Measurements from ENCODE around the gene EEFSEC. TPM values are rescaled to one million over a fixed set of nuclear protein-coding genes. Genes with fewer than 3 reads are reported as not detected.

Gene EEFSEC
- total RNA-seq, 1 experiment from 2014 or later: 15.4 TPM

- Histone ChIP-seq H3K36me3 (ENCODE audit: control insufficient read depth, insufficient read depth, low read length) (no peaks in the 10 kb centered on the region), H3K4me3 (ENCODE audit: low read depth in 2 of 2, low read length in 2 of 2) (no peak overlapping the region), H3K4me1 (ENCODE audit: control insufficient read depth, insufficient read depth, low read length) (no peaks in the 10 kb centered on the region), H3K9me3 (ENCODE audit: control insufficient read depth, insufficient read depth, low read depth, low read length) (0 out of 2 replicates have a peak, but pooled peaks cover 3% of the 10 kb centered on the region), H3K27me3 (ENCODE audit: control insufficient read depth, insufficient read depth, low read length) (no peaks in the 10 kb centered on the region), H3K27ac (ENCODE audit: low read length) (no peak overlapping the region)
- ChIA-PET CTCF (no interaction called here), POLR2A (no interaction called here)
- TF ChIP-seq CTCF (IDR thresholded peaks at IDR 0.05) (no peak), SIN3A (IDR thresholded peaks at IDR 0.05; ENCODE audit: borderline replicate concordance, insufficient read depth, low read depth, low read length) (no peak), REST (IDR thresholded peaks at IDR 0.05; ENCODE audit: insufficient read depth in 1 of 2, low read depth in 2 of 2, low read length in 1 of 2) (no peak), TCF7L2 (IDR thresholded peaks at IDR 0.05; ENCODE audit: low read depth, low read length) (no peak), POLR2AphosphoS5 (IDR thresholded peaks at IDR 0.05; ENCODE audit: low read depth, low read length) (no peak)
- ATAC-seq (no peak), DNase-seq (ENCODE audit: low read depth, low spot score) (no peak)
- intact Hi-C loops (cut with micrococcal nuclease; ENCODE audit: unreplicated experiment) (no loop called here), in situ Hi-C loops (cut with HindIII; ENCODE audit: low pct_unique_long_range_greater_than_20kb, low sequenced_read_pairs) (no loop called here)
- no TSS peak for BruUV-seq (replicated peaks)
Measured at GRCh38 chr3:128203169-128203568, 49.9 kb downstream of the EEFSEC start.

- H3K36me3 ChIP-seq (ENCODE audit: control insufficient read depth, insufficient read depth, low read length): no peaks in the 10 kb centered on the region
- 0 out of 2 replicates have a peak, but pooled peaks cover 3% of the 10 kb centered on the region for H3K9me3 ChIP-seq (ENCODE audit: control insufficient read depth, insufficient read depth, low read depth, low read length)
- H3K27ac ChIP-seq (ENCODE audit: low read length): no peak overlapping the region
- H3K27me3 ChIP-seq (ENCODE audit: control insufficient read depth, insufficient read depth, low read length): no peaks in the 10 kb centered on the region
- no peak overlapping the region for H3K4me3 ChIP-seq (ENCODE audit: low read depth in 2 of 2, low read length in 2 of 2)
- intact Hi-C loops (cut with micrococcal nuclease; ENCODE audit: unreplicated experiment): no loop called here
- no peak for TF ChIP-seq REST (IDR thresholded peaks at IDR 0.05; ENCODE audit: insufficient read depth in 1 of 2, low read depth in 2 of 2, low read length in 1 of 2)
- no peak for TF ChIP-seq CTCF (IDR thresholded peaks at IDR 0.05)
- TF ChIP-seq SIN3A (IDR thresholded peaks at IDR 0.05; ENCODE audit: borderline replicate concordance, insufficient read depth, low read depth, low read length): no peak
- TF ChIP-seq POLR2AphosphoS5 (IDR thresholded peaks at IDR 0.05; ENCODE audit: low read depth, low read length): no peak
- TF ChIP-seq TCF7L2 (IDR thresholded peaks at IDR 0.05; ENCODE audit: low read depth, low read length): no peak
- DNase-seq (ENCODE audit: low read depth, low spot score) (no peak), ATAC-seq (no peak)
- ChIA-PET CTCF (no interaction called here), POLR2A (no interaction called here)
- in situ Hi-C loops (cut with HindIII; ENCODE audit: low pct_unique_long_range_greater_than_20kb, low sequenced_read_pairs): no loop called here
- no TSS peak for BruUV-seq (replicated peaks)
- H3K4me1 ChIP-seq (ENCODE audit: control insufficient read depth, insufficient read depth, low read length): no peaks in the 10 kb centered on the region
Measured at GRCh38 chr3:128205558-128206145, 52.4 kb downstream of the EEFSEC start.

All from Panc1 (cell line).